SK-MEL-5 (cell line): Measurements from ENCODE around the gene STRN. TPM values are rescaled to one million over a fixed set of nuclear protein-coding genes. Genes with fewer than 3 reads are reported as not detected.

Experiments
- DNase-seq: peaks from one replicate; pipeline ENCODE4 v3.0.0-alpha.2; 2016; ENCODE audit warnings: low read depth, low spot score
- in situ Hi-C: cut with HindIII; loops from 2 replicates; pipeline ENCODE4 v1.10.0; 2016; ENCODE audit warnings: low sequenced_read_pairs, high pct_unique_total_duplicates, low pct_unique_long_range_greater_than_20kb
- total RNA-seq: library from RNA; depleted of rRNA; stranded (reverse); fragments of >200 nt; shearing (Covaris generic); gene quantifications from 2 replicates; pipeline ENCODE4 v1.2.3, GENCODE V29; 2014

Gene STRN
- total RNA-seq, 1 experiment from 2014 or later = 23.2 TPM

GRCh38 chr2:36820942-36821605 lies 145.3 kb downstream of the STRN start:
- no peak for DNase-seq
- in situ Hi-C loops = no loop called here

GRCh38 chr2:36819095-36819711 lies 147.1 kb downstream of the STRN start:
- in situ Hi-C loops = no loop called here

GRCh38 chr2:36818542-36818941 lies 147.8 kb downstream of the STRN start:
- in situ Hi-C loops = no loop called here
- DNase-seq = no peak

More at GRCh38 chr2:36819095-36819711, 147.1 kb downstream of the STRN start:
- DNase-seq = peak; percentile 59

- in situ Hi-C loops = no loop called here
These were observed 154.1 kb downstream of the STRN start for GRCh38 chr2:36812196-36812595.

GRCh38 chr2:36811071-36811470 lies 155.3 kb downstream of the STRN start:
- DNase-seq = no peak

More at GRCh38 chr2:36812196-36812595, 154.1 kb downstream of the STRN start:
- peak; percentile 69 for DNase-seq

GRCh38 chr2:36809069-36809445 lies 157.3 kb downstream of the STRN start:
- no peak for DNase-seq
- in situ Hi-C loops = no loop called here

More at GRCh38 chr2:36811071-36811470, 155.3 kb downstream of the STRN start:
- in situ Hi-C loops = no loop called here

- in situ Hi-C loops = no loop called here
- DNase-seq = no peak
These were observed 157.8 kb downstream of the STRN start for GRCh38 chr2:36808386-36809068.

- in situ Hi-C loops = no loop called here
- no peak for DNase-seq
These were observed 159.0 kb downstream of the STRN start for GRCh38 chr2:36807223-36807886.

GRCh38 chr2:36805635-36806224 lies 160.6 kb downstream of the STRN start:
- DNase-seq = no peak
- in situ Hi-C loops = no loop called here

GRCh38 chr2:36802952-36803351 lies 163.4 kb downstream of the STRN start:
- no peak for DNase-seq
- in situ Hi-C loops = no loop called here

GRCh38 chr2:36801088-36801487 lies 165.2 kb downstream of the STRN start:
- no peak for DNase-seq
- in situ Hi-C loops = no loop called here

- DNase-seq = no peak
- in situ Hi-C loops = no loop called here
These were observed 166.0 kb downstream of the STRN start for GRCh38 chr2:36800381-36800780.

GRCh38 chr2:36798724-36799123 lies 167.6 kb downstream of the STRN start:
- in situ Hi-C loops = no loop called here
- no peak for DNase-seq

- in situ Hi-C loops = no loop called here
- DNase-seq = no peak
These were observed 168.8 kb downstream of the STRN start for GRCh38 chr2:36797324-36798070.
